ENCODE results near the gene CMPK1.
"Not testable (repeated sequence)": the region's sequence is repeated elsewhere in the genome, so short reads cannot be mapped to it uniquely, and the experiment has no call there.

CMPK1 gene

DNA sequence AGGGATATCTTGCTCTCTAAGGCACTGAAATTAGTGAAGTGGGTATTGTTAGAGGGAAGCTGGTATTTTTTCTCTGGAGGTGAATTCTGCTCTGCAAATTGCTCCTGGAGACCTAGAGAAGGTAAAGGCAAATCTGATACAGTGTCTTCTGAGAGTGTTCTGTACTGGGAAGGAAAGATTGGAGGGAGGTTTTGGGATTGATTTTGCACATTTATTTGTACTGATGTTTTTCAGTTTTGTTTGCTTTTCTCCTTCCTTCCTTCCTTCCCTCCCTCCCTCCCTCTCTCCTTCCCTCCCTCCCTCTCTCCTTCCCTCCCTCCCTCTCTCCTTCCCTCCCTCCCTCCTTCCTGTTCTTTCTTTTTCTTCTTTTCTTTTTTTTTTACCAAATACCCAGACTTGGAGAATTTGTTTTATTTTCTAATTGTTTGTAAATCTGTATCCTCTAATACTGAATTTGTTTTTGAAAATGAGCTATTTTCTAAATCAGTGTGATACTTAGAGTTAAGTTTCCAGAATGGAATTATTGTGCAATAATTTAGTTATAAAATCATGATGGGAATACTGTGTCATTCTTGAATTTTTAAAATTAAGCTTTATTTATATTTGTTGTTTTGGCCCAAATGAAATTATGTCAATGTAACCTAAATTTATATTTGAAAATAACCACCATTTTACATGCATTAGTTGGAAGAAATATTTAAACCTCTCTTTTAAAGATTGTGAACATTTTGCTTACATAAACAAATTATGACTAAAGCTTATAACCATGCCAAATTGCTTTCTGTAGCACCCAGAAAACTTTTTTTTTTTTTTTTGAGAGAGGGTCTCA is 4.9 kb downstream of the CMPK1 start:
- DNase-seq = no peak

DNA sequence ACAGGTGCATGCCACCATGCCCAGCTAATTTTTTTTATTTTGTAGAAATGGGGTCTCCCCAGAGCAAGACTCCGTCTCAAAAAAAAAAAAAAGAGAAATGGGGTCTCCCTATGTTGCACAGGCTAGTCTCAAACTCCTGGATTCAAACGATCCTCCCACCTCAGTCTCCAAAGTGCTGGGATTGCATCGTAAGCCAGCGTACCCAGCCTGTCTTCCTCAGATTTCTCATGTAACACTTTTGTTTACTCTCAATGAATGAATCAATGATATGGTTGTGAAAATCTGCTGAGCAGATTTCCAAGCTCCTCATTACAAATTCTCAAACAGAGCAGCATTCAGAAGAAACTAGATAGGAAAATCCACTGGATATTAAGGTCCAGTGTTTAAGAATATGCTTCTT is 6.6 kb downstream of the CMPK1 start:
- DNase-seq = no peak

DNA sequence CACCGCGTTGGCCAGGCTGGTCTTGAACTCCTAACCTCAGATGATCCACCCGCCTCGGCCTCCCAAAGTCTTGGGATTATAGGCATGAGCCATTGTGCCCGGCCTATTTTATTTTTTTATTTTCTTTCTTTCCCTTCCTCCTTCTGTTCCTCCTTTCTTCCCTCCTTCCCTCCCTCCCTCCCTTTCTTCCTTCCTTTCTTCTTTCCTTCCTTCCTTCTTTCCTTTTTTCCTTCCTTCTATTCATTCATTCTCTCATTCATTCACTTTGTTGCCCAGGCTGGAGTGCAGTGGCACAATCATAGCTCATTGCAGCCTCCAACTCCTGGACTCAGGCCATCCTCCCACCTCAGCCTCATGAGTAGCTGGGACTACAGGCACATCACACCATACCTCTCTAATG is 13.4 kb downstream of the CMPK1 start:
- not testable (repeated sequence) for DNase-seq

DNA sequence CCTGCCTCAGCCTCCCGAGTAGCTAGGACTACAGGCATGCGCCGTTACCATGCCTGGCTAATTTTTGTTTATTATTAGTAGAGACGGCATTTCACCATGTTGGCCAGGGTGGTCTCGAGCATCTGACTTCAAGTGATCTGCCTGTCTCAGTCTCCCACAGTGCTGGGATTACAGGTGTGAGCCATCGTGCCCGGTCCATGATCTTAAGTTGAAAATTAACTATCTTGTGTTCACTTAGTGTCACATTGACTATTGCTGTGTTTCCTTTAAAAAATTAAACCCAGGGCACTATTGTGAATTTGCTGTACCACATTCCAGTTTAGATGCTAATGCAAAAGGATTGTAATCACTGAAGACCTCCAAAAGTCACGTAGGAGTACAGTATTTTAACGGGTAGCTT is 14.1 kb downstream of the CMPK1 start:
- no peak for DNase-seq

DNA sequence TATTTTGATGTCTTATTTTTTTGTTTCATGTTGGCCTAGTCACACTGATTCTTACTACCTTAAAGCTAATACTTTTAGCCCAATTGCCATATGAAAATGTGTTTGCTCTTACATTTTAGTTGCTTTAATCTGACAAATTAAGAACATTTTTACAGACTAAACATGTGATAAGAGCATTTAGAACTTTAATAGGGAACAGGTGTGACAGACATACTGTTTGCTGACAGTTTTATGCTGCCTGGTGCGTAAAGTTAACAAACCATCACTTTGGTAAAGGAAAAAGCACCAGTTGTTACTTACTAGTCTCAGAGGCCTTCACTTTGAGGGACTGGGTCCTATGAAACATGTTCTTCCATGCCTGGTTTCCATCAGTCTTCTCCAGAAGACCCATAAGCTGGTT is 14.7 kb downstream of the CMPK1 start:
- DNase-seq = no peak

DNA sequence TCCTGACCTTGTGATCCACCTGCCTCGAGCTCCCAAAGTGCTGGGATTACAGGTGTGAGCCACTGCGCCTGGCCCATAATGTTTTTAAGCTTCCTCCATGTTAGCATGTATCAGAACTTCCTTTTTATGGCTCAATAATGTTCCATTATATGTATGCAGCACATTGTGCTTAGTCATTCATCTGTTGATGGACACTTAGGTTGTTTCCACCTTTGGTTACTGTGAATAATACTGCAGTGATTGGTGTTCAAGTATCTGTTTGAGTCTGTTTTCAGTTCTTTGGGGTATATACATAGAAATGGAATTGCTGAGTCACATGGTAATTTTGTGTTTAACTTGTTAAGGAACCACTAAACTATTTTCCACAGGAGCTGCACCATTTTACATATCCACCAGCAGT is 17.7 kb downstream of the CMPK1 start:
- peak in 1 of 5 experiments; percentile 52 for DNase-seq

DNA sequence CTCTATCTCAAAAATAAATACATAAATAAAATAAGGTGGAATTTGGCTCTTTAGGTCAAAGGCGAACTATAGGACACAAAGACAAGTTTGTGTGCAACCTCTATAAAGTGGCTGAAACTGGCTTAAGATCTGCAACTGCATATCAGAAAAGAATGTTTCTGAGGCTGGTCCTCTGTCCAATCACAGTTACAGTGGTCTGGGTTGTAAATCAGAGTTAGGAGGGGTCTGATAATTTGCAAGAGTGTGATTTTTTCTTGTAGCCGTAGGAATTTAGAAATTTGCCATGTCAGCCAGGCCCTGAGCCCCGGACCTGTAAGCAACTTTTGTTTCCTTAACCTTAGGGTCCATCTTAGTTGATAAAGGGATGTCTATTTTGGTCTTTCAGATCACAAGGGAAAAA is 27.8 kb downstream of the CMPK1 start:
- no peak for DNase-seq

DNA sequence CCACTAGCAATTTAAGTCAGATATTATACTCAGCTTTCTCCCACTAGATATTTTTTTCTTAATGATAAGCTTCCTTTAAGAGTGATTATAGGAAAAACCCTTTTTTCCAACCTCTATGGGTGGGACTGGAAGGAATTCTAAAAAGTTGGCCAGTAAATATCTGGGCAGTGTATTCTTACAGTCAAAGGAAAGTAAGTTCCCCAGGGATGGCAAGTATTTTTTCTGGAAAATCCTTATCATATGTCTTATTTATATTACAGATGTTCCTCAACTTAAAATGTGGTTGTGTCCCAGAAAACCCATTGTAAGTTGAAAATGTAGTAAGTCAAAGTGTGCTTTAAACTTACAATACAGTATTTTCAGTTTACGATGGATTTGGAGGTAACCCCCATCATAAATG is 29.2 kb downstream of the CMPK1 start:
- no peak for DNase-seq

DNA sequence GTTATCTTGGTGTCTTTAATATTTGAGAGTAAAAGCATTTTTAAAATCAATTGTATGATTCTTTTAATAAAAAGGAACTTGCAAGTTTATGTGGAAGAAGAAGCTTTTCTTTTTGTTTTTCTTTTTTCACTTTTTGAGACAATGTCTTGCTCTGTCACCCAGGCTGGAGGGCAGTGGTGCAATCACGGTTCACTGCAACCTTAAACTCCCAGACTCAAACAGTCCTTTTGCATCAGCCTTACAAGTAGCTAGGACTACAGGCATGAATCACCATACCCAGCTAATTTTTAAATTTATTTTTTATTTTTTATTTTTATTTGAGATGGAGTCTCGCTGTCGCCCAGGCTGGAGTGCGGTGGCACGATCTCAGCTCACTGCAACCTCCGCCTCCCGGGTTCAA is 34.1 kb downstream of the CMPK1 start:
- no peak for DNase-seq

DNA sequence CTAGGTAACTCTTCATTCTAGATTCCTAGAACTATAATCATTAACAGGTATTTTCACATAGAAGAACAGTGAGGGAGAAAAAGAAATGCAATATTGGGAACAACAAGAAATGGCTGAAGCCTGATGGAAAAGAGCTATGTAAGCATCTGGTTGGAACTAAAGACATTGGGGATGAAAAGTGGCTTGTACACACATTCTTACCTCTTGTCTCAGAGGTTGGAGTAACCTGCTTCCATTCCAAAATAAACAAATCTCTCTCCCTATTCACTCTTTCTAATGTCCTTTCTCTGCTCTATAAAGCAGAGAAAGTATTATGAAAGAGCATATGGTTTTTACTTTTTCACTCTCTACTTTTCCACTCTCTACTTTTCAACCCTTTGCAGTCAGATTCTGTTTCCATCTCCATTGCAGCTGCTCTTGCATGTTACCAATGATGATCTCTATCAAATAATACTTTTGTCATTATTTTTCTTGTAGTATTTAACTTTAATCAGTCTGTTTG is 37.5 kb downstream of the CMPK1 start:
- no peak for DNase-seq

DNA sequence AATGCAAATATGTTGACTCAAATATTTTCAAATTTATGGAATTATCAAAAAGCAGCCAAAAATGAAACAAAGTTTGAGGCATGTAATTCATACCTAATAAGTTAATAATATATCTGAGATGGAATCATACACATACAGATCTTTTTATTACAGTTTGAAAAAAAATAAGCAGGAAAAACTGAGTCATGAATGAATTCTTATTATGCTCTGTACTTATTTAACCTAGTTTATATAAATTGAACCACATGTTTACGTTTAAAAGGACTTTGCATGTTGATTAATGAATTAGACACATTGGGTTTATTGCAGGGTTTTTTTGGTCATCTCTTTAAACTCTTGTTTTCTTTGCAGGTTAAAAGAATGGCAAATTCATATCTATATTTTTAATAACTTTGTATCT is 40.9 kb downstream of the CMPK1 start:
- DNase-seq = no peak

DNA sequence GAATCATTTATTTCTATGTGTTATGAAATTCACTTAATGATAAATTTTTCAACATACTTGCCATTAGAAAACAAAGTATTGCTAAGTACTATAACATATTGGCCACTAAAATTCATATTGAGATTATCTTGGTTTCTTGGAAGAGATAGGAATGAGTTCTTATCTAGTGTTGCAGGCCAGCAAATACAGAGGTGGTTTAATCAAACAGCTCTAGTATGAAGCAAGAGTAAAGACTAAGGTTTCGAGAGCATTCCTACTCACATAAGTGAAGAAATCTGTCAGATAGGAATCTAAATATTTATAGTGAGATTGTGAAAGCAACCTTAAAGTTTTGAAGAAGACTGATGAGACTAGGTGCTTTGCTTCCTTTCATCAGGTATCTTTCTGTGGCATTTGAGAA is 44.6 kb downstream of the CMPK1 start:
- DNase-seq = peak in 1 of 5 experiments; percentile 12

DNA sequence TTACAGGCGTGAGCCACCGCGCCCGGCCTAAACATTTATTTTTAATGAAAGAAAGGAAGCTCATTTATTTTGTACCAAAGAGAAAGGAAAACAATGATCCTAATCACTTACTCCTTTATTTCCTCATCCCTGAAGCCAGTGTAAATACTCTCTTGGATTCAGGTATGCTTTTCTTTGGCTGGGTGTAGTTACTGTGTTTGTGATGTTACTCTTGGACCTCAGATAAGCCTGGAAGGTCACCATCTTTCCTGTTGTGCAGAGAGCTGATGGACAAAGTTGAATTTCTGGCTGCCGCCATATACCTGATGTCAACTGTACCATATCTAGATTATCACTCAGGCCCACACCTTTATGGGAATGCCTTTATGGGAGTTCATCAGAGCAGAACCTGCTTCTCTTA is 47.1 kb downstream of the CMPK1 start:
- DNase-seq = no peak

DNA sequence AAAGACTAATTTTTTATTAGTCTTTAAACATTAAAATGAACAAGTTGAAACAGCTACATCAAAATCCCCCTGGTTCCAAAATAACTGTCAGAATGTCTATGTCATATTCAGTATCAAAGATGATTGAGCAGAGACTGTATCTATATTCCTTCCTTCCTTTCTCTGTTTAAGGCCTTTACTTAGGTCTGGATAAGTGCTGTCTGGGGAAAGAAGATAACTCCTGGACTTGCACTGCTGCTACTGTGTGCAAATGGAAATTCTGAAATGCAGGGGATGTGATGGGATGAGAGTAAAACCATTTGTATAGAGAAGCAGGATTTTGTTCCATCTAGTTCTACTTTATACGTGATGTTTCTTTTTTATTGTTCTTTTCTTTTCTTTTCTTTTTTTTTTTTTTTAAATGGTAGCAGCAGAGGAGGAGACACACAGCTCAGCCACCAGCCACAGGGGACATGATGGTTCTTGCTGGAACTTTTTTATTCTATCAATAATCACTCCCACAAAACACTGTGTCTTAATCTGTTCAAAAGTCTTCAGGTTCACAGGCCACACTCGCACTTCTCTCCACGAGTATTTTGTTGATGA is 48.9 kb downstream of the CMPK1 start:
- DNase-seq = no peak

DNA sequence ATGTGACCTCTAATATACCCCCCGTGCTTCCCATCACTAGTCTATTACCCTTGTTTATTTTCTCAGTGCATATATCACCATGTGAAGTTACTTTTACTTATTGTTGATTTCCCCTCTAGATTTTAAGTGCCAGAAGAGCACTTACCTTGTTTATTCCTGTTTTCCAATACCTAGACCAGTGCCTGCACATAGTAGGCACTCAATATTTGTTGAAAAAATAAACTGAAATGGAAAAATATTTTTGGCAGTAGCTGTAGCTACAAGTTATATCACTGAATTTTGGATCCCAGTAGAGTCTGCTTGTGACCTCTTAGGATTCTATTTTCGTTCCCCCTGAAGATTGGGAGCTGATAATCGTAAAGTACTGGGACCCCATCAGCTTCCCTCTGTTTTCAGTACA is 50.5 kb downstream of the CMPK1 start:
- DNase-seq = no peak

DNA sequence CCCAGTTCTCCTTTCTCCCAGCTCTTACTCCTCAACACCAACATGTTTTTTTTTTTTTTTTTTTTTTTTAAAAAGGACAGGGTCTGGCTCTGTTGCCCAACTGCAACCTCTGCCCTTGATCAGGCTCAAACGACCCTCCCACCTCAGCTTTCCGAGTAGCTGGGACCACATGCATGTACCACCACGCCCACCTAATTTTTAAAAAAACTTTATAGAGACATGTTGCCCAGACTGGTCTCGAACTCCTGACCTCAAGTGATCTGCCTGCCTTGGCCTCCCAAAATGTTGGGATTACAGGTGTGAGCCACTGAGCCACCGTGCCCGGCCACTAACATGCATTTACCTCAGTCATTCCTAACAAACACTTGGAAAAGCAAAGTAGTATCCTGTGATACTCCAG is 51.4 kb downstream of the CMPK1 start:
- DNase-seq = no peak

DNA sequence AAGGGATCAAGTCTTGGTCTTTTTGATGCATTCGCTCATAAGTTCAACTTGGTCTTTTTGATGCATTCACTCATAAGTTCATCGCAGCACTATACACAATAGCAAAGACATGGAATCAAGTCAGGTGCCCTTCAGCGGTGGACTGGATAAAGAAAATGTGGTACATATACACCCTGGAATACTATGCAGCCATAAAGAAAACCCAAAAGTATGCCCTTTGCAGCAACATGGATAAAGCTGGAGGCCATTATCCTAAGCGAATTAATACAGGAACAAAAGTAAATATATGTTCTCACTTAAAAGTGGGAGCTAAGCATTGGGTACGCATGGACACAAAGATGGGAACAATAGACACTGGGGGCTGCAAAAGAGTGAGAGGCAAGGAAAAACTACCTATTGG is 52.7 kb downstream of the CMPK1 start:
- DNase-seq = no peak

DNA sequence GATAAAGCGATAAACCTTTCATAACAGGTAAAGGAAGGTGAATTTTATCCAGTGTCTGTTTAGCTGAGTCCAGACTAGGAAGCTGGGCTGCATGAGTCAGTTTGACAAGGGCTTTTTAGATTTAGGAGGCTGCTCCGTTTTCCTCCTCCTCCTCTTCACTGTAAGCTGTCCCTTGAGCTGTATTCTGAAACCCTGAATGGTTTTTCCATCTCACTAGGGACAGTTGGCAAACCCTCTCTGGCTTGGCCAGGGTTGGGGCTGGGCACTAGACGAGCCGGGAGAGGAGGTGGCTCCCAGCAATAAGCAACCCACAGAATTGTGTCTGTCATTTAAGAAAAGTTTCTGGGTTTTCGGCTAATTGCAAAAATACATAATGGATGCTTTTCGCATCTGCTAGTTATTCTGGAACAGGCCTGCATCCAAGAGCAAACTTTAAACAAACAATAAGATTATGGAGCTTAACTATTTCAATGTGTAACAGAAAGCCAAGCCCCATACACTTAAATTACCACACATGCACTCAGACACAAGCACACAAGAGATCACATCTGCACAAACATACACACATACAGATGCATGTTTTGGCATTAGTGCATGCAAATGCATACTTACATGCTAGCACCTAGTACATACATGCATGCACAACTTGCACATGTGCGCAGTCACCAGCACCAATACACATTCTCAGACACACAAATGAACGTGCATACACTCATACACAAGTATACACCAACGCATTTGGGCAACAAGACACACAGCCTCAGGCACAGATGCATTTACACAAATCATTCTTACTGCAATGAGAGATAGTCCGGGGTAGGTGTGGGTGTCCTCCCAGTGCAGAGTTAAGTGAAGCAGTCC is 54.7 kb downstream of the CMPK1 start:
- DNase-seq = no peak

DNA sequence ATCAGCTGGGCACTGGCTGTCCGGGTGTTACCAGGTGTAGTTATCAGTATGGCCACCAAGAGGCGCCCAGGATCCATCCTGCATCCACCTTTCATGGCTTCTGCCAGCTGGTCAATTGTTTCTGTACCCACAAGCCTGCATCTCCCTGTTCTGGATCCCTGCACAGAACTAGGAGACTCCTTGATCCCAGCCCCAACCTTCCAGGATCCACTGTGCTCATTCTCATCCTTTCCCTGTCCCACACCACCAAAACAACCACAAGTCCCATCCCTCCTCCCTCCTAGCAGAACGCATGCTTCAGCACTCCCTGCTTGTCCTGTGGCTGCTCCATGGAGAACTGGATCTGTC is 55.3 kb downstream of the CMPK1 start:
- DNase-seq = peak in 3 of 5 experiments; percentile 17 to 38 (median 27)

DNA sequence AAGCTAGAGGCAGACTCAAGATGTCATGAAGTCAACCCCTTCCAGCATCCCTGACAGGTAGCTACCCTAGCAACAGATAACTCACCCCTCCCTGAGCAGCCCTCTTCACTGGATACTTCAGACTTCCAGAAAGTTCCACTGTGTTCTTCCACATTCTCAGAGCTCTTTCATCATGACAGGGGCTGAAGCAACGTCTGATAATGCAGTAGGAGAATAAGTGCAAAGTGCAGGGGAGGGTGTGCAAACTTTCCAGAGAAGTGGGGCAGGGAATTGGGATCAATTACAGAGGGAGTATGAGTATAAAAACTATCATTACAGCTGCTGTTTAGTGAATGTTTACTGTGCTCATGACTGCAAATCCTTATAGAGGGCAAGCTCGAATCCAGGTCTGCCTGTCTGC is 56.1 kb downstream of the CMPK1 start:
- no peak for DNase-seq

DNA sequence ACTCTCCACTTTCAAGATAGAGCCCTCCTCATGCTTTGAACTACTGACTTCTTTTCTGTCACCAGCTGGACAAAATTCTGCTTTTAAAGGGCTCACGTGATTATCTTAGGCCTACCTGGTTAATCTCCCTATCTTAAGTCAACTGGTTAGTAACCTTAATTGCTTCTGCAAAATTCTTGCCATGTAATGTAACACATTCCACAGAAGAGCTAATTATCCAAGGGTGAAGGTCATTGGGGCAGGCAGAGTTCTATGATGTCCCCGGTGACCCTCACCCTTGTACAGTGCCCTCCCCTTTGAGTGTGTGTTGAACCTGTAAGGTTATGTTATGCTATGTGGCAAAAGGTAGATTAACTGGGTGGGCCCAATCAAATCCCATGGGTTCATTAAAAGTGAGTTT is 57.3 kb downstream of the CMPK1 start:
- no peak for DNase-seq

DNA sequence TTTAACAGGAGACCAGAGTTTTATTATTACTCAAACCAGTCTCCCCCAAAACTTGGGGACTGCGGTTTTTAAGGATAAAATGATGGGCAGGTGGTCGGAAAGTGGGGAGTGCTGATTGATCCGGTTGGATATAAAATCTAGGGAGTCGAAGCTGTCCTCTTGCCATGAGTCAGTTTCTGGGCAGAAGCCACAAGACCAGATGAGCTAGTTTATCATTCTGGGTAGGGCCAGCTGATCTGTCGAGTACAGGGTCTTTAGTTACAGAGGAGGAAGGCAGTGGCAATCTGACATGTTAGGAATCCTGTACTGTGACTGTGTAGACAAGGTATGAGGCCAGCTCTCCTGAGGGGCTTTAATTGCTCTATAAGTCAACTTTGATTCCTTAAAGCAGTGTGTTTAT is 59.6 kb downstream of the CMPK1 start:
- DNase-seq = no peak

DNA sequence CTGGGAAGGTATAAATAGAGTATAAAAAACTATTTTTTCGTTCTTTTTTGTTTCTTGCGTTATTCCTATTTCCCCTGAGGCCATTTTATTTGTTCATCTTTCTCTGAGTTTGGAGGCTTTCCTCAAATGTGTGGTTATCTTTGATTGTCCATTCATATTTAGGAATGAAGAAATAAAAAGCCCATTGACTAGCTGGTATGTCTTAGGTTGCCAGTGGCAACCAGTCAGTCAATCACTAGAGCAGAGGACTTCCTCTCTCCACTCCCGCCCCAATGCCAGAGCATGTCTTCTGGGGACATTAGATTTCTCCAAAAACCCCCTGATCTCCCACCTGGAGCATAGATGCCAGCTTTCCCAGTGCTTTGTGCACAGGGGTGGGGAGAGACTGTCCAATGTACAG is 61.8 kb downstream of the CMPK1 start:
- no peak for DNase-seq

Data from T-helper 2 cell (primary cell).